SK-MEL-5 (cell line): ENCODE data around the gene CCDC88C. TPM values are rescaled to one million over a fixed set of nuclear protein-coding genes. Genes with fewer than 3 reads are reported as not detected.

Experiments
- DNase-seq: peaks from one replicate; pipeline ENCODE4 v3.0.0-alpha.2; 2016; ENCODE audit warnings: low read depth, low spot score
- in situ Hi-C: cut with HindIII; loops from 2 replicates; pipeline ENCODE4 v1.10.0; 2016; ENCODE audit warnings: low sequenced_read_pairs, high pct_unique_total_duplicates, low pct_unique_long_range_greater_than_20kb
- total RNA-seq: library from RNA; depleted of rRNA; stranded (reverse); fragments of >200 nt; shearing (Covaris generic); gene quantifications from 2 replicates; pipeline ENCODE4 v1.2.3, GENCODE V29; 2014

CCDC88C gene
- total RNA-seq, 1 experiment from 2014 or later: 6.4 TPM

GRCh38 chr14:91315844-91316267 is 101.8 kb downstream of the CCDC88C start:
- in situ Hi-C loops: no loop called here
- DNase-seq: no peak

- DNase-seq: no peak
- in situ Hi-C loops: no loop called here
These were observed 103.8 kb downstream of the CCDC88C start for GRCh38 chr14:91313852-91314251.

DNA sequence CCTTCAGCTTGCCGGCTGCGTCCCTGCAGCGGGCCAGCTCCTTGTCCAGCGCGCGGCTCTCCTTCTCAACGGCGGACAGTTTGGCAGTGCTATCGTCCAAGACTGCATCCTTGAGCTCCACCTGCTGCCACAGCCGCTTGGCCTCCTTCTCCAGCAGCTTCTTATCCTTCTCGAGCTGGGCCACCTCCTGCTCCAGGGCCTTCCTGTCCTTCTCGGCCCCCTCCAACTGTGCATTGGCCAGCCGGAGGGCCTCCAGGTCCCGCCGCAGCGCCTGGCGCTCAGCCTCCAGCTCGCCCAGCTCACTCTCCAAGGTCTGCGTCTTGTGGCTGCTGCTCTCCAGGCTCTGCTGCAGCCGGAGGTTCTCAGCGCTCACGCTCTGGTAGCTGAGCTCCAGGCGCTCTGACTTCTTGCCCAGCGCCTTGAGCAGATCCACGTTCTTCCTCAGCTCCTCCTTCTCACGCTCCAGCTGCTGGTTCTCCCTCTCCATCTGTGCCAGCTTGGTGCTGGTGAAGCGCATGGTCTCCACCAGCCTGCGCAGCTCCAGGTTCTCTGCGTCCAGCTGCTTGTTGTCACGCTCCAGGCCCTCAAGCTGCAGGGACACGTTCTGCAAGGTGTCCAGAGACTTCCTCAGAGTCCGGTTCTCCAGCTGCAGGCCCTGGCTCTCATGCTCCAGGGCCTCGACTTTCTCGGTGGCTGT is 104.3 kb downstream of the CCDC88C start:
- in situ Hi-C loops: no loop called here
- DNase-seq: no peak

DNA sequence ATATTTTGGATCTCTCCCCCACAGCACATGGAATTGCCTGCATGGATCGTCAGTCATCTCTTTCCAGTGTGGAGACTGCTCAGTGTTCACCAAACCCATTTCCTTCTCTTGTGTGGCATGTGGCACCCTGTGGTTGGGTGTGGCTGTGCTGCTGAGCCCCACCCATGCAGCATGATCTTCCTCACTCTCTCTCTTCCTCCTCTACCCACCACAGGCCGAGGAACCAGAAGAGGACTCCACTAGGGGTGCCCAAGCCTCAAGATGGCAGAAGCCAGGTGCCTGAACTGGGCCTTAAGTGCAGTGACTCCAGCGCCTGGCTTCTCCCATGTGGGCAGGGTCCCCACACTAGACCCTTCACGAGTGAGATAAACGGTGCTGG is 106.3 kb downstream of the CCDC88C start:
- in situ Hi-C loops: no loop called here
- no peak for DNase-seq

GRCh38 chr14:91310606-91311283 is 106.9 kb downstream of the CCDC88C start:
- DNase-seq: no peak
- in situ Hi-C loops: no loop called here

- in situ Hi-C loops: no loop called here
- no peak for DNase-seq
These were observed 107.8 kb downstream of the CCDC88C start for GRCh38 chr14:91309756-91310280.

GRCh38 chr14:91308337-91308736 is 109.3 kb downstream of the CCDC88C start:
- in situ Hi-C loops: no loop called here
- no peak for DNase-seq

DNA sequence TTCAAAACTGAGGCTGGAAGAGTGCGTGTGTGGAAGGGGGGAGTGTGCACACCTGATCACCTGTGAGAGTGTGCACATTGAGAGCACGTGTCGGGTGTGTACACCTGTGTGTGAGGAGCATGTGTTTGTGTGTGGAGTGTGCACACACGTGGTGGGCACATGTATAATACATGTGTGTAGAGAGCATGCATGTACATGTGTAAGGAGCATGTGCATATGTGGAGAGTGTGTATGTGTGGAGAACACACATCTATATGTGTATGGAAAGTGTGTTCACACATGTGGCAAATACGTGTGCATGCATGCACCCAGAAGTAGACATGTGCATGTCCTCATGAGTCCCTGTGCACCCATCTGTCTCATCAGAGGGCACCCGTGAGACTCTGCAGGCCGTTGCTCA is 110.0 kb downstream of the CCDC88C start:
- DNase-seq: no peak
- in situ Hi-C loops: no loop called here

DNA sequence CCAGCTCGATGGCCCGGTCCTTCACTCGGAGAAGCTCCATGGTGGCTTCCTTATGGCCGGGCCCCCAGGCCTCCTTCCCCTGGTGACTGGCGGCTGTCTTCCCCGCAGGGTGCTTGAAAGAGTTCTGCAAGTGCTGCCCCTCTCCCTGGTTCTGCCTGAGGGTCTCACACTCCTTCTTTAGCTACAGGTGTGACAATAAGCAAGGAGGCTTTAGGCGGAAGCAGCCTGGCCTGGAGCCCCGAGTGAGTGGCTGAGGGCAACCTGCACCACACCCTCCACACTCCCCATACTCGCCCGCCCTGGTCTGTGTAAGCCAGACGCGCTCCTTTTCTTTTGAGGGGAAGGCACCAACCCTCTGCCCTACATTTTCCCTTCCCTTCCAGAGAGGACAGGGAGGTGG is 110.6 kb downstream of the CCDC88C start:
- in situ Hi-C loops: no loop called here
- DNase-seq: no peak

DNA sequence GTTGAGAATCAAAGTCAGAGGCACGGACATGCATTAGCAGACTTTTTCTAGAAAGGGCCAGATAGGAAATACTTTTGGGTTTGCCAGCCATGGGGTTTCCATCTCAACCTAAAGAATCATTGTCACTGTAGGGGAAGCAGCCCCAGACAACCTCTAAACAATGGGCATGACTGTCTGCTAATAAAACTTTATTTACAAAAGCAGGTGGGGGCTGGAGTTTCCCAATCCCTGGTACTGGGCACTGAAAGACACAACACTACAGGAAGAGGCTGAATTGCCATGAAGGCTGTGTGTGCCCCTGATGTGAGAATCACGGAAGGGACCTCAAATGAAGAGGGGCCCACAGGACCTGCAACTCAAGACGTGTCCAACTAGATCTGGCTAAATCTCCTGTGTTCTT is 111.1 kb downstream of the CCDC88C start:
- DNase-seq: no peak
- in situ Hi-C loops: no loop called here

GRCh38 chr14:91305650-91306431 is 111.8 kb downstream of the CCDC88C start:
- in situ Hi-C loops: no loop called here
- no peak for DNase-seq

DNA sequence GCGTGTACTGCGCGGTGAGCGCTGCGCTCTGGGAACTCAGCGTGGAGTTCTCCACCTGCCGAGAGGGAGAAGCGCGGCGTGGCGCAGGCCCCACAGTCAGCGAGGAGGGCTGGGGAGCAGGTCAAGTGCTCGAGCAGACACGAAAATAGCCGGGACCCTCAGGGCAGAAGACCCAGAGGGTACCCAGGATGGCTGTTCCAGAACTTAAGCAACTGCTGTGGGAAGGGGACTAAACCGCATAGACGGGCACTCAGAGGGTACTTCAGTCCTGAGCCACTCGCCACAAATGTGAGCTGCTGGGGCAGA is 113.7 kb downstream of the CCDC88C start:
- in situ Hi-C loops: no loop called here

GRCh38 chr14:91303091-91303923 is 114.3 kb downstream of the CCDC88C start:
- in situ Hi-C loops: no loop called here
- DNase-seq: peak; percentile 59

More for the DNA sequence above, 113.7 kb downstream of the CCDC88C start:
- no peak for DNase-seq

- in situ Hi-C loops: no loop called here
- no peak for DNase-seq
These were observed 115.2 kb downstream of the CCDC88C start for GRCh38 chr14:91302391-91302790.

GRCh38 chr14:91300957-91301356 is 116.7 kb downstream of the CCDC88C start:
- DNase-seq: no peak
- in situ Hi-C loops: no loop called here

- in situ Hi-C loops: no loop called here
- DNase-seq: no peak
These were observed 117.2 kb downstream of the CCDC88C start for GRCh38 chr14:91300283-91300895.
